SH-SY5Y (cell line): Measurements from ENCODE around the gene PTPN6.

Experiments used
- GATA2 ChIP-seq: IDR thresholded peaks from 2 replicates; pipeline ENCODE4 v1.6.1; 2011; ENCODE audit warnings: mild to moderate bottlenecking, low read depth, low read length
- GATA3 ChIP-seq: IDR thresholded peaks from 2 replicates; pipeline ENCODE4 v1.6.1; 2011; ENCODE audit warnings: low read depth, mild to moderate bottlenecking, low read length, moderate library complexity

PTPN6 gene

DNA sequence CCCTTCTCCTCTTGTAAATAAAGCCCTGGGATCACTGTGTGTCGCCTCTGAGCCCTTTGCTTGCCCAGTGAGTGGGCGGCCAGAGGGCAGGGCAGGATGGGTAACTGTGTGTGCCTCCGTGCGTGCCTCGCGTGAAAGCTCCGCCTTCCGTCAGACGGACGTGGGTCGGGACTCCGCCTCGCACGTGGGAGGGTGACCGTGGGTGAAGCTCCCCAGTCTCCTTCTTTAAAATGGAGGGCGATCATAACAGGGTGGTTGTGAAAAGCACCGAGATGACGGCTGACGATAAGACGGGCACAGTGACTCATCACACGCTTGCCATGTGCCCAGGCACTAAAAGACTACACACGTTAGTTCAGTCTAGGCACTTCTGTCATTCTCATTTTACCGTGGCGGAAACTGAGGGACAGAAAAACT, 10.1 kb downstream of the PTPN6 start:
- no peak for TF ChIP-seq GATA3
- TF ChIP-seq GATA2 = no peak

DNA sequence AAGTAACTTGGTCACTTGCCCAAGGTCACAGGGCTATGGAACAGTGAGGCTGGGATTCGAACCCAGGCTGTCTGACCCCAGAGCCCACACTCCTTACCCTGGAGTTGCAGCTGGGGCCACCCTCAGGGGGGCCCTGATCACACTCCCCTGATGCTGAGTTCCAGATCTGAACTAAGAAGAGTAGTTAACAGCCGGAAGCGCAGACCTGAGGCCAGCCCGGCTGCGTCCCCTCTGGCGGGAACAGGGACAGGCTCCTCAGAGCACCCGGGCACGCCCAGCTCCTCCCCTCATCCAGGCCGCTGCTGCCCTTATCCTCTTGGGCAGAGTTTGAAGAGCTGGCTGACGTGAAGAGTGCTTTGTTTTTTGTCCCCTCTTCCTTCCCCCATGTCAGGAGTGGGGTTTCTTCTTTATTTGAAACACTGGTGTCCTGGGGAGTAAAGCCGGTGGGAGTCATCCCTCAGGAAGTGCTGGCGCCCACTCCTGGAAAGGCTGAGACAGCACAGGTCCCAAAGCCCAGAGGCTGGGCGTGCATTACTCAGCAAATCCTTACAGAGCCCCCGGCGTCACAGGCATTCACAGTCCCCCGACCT, 10.6 kb downstream of the PTPN6 start:
- TF ChIP-seq GATA2 = no peak
- TF ChIP-seq GATA3 = no peak

DNA sequence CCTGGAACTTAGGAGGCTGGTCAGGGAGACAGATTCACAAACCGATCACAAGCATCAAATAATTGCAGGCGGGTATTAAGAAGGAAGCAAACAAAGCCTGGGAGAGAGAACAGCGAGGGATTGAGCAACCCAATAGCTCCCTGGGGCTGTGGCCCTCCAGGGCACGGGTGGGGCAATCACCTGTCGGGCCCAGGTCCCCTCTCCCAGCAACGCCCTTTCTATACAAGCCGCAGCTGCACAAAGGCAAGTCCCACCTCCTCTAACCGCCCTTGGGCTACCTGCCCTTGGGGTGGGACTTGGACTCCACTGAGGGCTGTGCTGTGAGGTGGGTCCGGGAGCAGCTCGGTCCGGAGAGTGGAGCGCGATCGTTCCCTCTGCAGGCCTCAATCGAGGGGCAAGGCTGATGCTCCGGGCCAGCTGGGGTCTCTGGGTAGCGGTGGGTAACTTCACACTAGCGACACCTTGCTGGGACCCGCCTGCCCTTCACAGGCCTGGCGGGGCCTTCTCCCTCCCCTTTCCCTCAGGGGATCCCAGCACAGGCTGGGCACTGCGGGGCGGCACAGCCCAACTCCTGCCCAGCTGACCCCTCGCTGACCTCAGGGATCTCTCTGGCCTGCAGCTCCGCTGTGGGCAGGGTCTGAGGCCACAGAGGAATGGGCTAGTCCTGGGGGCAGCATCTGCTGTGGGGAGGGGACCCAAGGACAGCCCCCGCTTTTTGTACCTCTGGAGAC, 11.3 kb downstream of the PTPN6 start:
- TF ChIP-seq GATA2 (no peak), GATA3 (no peak)

DNA sequence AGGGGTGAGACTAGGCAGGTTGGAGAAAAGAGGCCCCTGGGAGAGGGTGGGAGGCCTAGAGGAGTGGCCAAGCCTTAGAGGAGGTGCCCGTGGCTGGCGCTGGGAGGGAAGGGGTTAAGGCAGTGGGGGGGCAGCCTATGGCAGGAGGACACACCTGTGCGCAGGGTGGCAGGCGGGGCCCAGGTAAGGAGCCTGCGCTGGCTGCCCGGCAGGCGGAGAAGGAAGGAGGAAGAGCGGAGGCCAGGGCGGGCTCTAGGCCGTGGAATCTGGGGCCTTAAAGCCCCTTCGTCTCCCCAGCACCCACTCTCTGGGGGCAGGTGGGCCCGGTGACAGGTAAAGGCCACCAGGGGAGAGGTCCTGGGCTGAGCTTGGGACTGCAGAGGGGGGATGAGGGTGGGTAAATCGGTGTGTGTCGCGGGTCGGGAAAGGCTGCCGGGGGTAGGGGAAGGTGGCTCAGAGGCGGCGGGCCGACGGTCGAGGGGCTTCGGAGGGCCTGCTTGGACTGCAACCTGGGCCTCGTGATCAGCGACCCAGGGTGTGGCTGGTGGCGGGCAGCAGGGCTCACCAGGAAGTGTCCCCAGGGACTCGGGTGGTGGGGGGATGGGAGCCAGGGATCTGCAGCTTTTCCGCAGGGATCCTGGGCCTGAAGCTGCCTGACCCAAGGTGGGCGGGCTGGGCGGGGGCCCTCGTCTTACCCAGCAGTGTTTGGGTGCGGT, 12.0 kb downstream of the PTPN6 start:
- TF ChIP-seq GATA3 (no peak), GATA2 (no peak)

DNA sequence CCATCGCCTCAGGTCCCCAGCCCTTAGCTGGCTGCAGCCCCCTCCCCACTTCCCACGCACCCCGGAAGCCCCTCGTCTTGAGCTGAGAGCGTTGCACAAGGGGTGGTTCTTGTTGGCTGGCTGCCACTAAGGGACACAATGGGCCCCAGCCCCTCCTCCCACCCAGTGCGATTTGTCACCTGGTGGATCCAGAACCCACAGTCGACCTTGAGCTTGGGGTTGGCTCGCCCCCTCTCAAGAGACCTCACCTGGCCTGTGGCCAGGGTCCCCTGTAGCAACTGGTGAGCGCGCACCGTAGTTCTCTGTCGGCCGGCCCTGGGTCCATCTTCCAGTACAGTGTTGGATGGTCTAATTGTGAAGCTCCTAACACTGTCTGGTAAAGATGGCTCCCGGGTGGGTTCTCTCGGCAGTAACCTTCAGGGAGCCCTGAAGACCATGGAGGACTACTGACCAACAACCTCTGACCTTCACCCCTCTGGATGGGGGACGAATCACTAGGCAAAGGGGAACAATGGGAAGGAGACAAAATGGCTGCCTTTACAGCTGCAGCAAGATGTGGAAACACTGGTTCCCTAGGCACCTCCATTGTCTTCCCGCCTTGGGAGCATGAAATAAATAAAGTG, 12.7 kb downstream of the PTPN6 start:
- TF ChIP-seq GATA3 = no peak
- no peak for TF ChIP-seq GATA2

DNA sequence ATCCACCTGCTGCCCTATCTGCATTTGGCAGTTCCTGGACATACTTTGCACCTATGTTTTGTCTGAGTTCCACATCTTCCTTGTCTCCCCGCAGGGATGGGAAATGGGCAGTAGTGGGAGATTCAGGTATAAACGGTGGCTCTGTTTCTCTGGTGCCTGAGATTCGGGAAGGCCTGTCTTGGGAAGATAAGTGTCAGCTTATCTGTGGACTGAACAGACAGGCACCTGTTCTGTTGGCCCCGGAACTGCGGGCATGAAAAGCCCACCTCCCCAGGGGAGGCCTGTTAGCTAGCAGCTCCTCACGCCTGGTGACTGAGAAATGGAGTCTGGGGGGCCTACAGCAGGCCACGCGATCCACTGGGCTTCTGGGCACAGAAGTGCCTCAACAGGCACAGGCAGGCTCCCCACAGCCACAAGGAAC, 13.5 kb downstream of the PTPN6 start:
- TF ChIP-seq GATA3 = no peak
- TF ChIP-seq GATA2 = no peak

DNA sequence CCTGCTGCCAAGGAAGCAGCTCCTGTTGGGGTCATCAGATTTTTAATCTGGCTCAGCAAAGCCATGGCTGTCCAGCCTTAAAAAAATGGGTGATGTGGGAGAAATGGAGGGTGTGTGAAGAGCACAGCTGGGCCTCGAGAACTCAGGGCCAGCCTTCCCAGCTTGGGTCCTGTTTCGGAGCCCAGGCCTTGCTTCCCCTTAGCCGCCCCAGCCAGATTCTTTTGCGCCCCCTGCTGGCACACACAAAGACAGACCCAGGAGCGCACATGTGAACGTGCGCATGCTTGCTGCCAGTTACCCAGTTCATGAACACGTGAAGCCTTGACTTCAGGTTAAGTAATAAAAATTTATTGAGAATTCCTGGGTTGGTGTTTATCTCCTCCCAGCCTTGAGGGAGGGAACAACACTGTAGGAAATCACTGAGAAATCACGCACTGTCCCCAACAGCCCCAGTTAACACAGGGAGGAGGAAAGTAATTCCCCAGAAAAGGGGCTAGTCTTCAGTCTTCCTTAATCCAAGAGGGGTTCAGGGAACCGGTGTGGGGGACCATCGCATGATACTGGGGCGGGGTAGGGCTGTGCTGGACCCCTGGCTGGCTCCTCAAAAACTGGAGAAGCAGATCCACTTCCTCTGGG, 14.0 kb downstream of the PTPN6 start:
- TF ChIP-seq GATA2 (no peak), GATA3 (no peak)

DNA sequence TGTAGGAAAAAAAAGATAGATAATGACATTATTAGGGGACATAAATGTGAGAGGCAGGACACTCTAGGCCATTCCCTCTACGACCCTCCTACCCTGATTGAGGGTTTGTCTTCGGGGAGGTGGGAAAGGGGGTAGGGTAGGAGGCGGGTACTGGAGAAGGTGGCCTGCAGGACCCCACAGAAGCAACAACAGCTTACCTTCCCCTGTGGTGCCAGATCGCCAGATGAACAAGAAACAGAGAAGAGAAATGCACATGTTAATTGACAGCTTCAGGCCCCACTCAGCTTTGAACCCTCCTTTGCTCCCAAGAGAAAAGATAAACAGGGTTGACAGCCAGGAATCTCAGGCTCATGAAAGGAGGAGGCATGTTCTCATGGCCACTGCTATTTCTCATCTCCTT, 14.6 kb downstream of the PTPN6 start:
- TF ChIP-seq GATA3 (no peak), GATA2 (no peak)

DNA sequence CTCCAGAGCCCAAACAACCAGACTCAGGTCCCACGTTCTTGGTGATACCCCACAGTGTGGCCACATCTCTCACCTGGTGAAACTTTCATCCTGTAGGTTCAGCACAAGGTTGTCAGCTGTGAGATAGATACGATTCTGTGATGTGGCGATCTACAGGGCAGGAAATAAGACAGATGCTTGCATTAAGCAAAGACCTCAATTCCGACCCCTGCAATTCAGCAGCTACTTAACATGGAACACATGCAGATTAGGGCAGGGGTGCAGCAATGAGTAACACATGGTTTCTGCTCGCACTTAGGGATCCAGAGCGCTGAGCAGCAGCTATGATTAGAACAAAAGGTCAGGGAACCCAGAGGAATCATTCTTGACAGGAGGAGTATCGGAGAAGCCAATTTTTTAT, 15.2 kb downstream of the PTPN6 start:
- TF ChIP-seq GATA2 (no peak), GATA3 (no peak)

DNA sequence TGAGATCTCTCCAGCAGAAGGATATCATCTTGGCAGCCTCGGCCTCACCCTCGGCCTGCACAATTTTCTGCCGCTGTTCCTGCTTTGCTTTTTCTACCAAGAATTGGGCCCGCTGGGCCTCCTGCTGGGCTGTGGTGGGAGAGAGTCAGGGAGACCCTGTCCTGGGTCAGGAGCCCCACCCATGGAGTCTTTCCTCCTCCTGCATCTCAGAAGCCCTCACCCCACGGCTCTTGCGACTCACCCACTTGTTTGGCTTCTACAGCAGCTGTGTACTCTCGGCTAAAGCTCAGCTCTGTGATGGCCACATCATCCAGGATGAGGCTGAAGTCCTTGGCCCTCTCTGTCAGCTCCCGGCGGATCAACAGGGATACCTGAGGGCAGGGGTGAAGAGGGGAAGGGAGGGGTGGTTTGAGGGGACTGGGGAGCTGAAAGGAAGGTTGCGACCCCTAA, 16.5 kb downstream of the PTPN6 start:
- TF ChIP-seq GATA2 (no peak), GATA3 (no peak)

DNA sequence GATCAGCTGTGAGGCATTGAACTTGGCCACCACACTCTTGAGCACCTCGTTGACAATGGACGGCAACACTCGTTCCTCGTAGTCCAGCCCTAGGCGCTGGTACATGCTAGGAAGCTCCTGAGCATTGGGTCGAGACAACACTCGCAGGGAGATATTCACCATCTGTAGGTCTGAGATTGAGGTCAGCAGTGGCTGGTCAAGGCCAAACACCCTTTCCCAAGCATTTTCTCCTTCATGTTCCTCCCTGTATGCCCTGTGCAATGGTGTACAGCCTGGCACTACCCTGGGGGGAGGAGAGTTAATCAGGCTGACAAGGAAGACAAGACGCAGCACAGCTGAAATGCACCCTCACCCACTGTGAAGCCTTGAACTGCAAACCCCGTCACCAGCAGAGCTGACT, 17.3 kb downstream of the PTPN6 start:
- no peak for TF ChIP-seq GATA2
- TF ChIP-seq GATA3 = no peak

DNA sequence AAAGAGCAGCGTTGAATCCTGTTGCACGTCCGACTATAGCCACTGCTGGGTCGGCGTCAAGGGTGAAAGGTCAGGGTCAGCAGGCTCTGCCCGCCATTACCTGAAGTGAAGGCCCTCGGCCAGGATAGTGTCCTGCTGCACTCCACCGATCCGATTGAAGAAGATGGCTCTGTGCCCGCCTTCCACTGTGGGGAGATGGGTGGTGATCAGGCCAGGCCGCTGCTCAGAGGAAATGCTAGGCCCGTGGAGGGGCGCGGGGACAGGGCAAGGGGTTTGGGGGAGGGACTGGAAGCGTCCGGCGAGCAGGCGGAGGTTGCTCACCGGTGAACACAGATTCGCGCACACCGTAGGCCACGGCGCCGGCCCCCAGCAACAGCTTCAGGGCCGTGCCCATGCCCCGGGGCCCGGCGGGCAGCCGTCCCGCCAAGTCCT, 19.0 kb downstream of the PTPN6 start:
- TF ChIP-seq GATA2 = no peak
- no peak for TF ChIP-seq GATA3

DNA sequence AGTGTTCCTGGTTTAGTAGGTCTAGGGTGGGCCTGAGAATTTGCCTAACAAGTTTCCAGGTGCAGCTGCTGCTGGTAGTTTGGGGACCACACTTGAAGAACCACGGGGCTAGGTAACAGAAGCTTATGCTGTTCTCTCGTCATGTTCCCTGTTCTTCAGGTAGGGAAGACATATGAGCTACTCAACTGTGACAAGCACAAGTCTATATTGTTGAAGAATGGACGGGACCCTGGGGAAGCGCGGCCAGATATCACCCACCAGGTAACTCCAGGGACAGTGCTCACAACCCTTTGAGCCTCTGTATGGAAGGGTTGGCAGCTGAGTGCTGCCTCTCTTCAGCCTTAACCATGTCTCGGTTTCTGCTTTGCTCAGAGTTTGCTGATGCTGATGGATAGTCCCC, 23.0 kb downstream of the PTPN6 start:
- TF ChIP-seq GATA2 = no peak
- TF ChIP-seq GATA3 = no peak

DNA sequence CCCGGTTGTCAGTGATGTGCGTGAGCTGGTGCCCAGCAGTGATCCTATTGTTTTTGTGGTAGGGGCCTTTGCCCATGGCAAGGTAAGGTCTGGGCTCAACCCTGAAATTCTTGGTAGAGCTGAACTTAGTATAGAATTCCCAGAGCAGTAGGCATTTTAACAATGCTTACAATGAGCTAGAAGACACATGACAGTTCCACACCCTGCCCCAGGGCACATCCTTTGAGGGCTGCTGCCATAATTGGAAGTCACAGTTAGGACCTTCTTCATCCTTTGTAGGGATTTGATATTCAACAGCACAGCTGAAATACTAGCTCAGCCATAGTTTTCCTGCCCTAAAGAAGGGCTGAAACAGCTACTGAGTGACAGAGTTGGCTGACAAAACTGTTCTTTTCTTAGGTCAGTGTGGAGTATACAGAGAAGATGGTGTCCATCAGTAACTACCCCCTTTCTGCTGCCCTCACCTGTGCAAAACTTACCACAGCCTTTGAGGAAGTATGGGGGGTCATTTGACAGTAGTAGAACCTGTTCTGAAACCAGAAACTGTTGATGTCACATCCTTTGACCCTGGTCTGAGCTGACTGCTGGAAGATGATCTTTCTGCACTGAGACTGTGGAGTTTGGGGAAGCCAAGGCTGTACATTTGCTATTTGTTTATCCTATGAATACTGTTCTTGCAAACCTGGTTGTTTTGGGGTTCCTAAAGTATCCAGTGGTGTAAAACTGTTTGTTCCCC, 24.3 kb downstream of the PTPN6 start:
- TF ChIP-seq GATA3 (no peak), GATA2 (no peak)
